ENCODE data around the gene OSBP2.
"Not testable (repeated sequence)": the region's sequence is repeated elsewhere in the genome, so short reads cannot be mapped to it uniquely, and the experiment has no call there.

Gene OSBP2

GRCh38 chr22:30679895-30680690 lies 14.6 kb upstream of the OSBP2 start:
- DNase-seq (ENCODE audit: low read depth), result not testable (repeated sequence)

DNA sequence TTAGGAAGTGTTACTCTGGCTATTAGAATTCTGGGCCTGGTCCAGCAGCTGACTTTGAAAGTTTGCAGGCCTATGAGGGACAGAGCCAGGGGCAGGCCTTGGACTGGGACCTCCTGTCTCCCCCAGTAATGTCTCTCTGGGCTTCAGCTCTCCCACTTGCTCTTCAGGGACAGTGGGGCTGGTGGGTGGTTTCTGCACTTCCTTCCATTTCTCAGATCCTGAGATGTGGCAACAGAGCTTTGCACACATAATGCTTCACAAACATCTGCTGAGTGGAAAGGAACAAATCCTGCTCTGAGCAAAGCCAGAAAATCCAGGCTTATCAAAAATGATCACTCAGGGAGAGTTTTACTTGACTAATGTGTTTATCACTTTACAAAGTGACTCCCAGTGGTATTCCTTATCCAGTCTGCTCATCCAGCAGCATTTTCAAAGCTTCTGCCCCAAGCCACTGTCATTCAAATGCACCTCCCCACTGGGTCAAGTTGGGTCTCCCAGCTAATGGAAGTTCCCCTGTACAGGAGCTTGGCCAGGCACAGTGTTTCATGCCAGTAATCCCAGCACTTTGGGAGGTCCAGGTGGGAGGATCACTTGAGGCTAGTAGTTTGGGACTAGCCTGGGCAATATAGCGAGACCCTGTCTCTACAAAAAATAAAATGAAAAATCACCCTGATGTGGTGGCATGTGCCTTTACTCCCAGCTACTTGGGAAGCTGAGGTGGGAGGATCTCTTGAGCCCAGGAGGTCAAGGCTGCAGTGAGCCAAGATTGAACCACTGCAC lies 13.5 kb upstream of the OSBP2 start:
- DNase-seq (ENCODE audit: low read depth), result no peak

DNA sequence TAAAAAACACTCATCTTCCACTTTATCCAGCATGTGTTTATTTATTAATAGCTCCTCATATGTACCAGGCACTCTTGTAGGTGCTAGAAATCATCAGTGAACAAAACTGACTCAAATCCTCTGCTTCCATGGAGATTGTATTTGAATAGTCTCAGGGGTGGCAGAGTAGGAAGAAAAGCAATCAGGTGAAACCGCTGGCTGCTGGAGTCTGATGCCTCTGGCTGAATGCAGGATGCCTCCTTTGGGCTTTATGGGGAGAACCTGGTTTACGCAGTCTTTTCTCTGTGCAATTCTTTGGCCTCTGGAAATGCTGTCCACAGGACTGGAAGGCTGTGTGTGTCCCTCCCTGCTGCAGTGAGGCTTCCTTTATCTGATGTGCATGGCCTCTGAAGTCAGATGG lies 12.8 kb upstream of the OSBP2 start:
- DNase-seq (ENCODE audit: low read depth), result no peak

GRCh38 chr22:30685178-30685577 lies 9.5 kb upstream of the OSBP2 start:
- DNase-seq (ENCODE audit: low read depth), result no peak

DNA sequence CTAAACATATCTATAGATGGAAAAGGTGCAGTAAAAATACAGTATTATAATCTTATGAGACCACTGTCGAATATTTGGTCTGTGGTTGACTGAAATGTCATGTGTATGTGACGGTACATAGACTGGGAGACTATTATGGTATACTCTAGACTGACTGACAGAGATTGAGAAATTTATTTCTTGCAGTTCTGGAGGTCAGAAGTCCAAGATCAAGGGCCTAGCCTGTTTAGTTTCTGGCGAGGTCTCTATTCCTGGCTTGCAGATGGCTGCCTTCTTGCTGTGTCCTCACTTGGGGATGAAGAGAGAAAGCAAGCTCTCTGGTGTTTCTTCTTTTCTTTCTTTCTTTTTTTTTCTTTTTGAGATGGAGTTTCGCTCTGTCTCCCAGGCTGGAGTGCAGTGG lies 7.3 kb upstream of the OSBP2 start:
- DNase-seq (ENCODE audit: low read depth), result no peak

DNA sequence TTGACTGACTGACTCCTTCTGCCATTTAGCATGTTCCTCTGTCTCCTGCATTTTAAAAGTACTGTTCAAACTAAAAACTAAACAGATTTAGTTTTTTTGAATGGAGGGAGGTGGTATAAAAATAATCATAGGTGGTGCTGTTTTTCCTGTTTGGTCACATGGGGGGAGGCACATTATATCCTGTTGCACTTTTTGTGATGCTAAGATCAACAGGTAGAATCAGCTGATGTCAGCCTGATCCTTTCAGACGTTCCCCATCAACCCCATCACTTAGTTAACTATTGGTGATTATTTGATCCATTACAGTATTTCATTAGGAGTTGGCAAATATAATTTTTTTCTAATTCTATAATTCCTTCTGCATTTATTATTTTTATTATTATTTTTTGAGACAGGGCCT lies 5.1 kb upstream of the OSBP2 start:
- no peak for DNase-seq (ENCODE audit: low read depth)

- DNase-seq (ENCODE audit: low read depth), result no peak
These were observed 3.5 kb upstream of the OSBP2 start for GRCh38 chr22:30691204-30691603.

- no peak for DNase-seq (ENCODE audit: low read depth)
These were observed 469 bp upstream of the OSBP2 start for GRCh38 chr22:30694171-30694639.

DNA sequence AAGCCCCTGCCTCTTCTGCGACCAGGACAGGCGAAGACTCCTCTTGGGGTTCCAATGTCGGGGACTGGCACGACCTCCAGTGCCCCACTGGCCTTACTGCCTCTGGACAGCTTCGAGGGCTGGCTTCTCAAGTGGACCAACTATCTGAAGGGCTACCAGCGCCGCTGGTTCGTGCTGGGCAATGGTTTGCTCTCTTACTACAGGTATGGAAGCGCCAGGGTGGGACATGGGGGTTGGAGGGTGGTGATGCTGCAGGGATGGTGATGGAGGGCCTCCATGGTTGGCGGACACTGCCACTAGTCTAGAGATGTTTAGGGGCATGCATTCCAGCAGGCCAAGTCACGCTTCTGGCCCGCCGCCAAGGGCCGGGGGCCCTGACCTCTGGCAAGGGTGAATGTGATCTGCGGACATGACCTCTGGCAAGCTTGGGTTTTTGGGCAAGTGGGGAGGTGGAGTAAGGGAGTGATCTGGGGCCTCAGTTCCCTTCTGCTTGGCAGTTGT lies 727 bp downstream of the OSBP2 start:
- DNase-seq (ENCODE audit: low read depth), result no peak

DNA sequence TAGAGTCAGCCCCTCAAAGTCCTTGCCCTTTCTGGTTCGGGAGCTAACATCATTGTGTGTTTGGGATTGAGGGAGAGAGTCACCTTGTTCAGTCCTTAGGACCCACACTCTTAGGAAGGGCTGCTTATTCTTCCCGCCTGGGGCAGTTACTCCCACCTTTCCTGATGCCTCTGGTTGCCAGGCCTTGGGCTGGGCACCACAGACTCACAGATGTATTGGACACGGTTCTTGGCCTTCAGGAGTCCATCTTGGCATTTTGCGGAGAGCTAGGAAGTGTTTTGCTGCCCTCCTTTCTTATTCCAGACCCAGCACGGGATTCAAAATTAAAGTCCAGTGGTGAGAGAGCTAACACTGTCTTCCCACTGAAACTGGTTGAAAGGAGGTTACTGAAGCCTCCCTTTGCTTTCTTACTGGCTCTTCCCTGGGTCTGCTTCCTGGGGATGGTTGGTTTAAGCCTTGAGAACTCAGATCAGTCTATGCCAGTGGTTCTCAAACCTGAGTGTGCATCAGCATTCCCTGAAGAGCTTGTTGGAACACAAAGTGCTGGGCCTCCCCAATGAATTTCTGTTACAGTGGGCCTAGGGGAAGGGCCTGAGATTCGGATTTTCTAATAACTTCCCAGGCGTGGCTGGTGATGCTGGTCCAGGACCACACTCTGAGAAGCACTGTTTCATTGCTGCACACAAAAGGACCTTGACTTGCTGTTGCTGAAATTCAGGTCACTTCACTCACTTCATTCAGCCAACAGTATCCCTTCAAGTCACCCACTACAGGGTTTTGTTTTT lies 1.4 kb downstream of the OSBP2 start:
- DNase-seq (ENCODE audit: low read depth), result no peak

DNA sequence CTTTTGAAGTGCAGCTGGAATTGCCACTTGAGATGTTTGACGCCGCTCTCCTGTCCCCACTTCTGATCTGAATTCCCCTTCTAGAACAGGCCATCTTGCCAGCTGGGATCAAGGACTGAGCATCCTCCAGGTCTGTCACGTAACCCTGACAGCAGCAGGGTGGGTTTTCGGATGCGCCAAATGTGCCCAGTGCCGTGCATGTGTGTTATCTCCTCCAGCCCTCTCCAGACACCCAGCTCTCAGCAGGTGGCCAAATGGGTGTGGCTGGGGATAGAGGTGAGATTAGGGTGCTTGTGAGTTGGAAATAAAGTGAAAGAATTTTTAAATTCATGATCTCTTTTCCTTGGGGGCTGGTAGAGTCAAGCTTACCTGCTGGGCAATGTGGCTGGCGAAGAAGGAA lies 3.3 kb downstream of the OSBP2 start:
- DNase-seq (ENCODE audit: low read depth), result no peak

DNA sequence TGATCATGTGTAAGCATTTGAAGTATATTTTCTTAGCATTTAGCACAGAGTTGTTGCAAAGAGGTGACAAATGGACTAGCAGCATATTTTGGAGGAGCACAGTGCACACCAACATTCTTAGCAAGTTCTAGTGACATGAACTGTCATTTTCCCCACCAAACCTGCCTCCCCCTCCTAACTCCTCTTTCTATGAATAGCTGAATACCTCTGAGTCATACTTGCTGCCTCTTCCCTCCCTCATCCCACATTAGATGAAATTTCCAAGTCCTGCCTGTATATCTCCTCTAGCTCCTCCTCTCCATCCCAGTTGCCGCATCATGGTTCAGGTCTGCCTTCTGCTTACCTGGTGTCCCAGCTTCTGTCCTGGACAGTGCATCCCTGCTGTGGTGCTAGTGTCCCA lies 7.2 kb downstream of the OSBP2 start:
- DNase-seq (ENCODE audit: low read depth), result no peak

DNA sequence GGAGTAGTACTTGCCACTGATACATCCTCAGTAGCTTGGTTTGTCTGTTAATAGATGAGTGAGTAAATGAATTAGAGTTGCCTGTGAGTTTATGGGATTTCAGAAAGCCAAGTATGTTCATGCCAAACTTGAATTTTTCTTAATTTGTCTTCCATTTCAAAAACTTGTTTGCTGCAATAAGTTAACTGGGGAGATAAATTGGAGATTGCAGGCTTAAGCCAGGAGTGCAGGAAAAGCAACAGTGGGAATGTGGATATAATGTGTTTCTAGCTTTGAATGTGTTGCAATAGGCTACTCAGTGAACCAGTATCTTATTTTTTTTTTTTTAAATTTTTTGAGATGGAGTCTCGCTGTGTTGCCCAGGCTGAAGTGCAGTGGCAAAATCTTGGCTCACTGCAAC lies 8.2 kb downstream of the OSBP2 start:
- DNase-seq (ENCODE audit: low read depth), result no peak

DNA sequence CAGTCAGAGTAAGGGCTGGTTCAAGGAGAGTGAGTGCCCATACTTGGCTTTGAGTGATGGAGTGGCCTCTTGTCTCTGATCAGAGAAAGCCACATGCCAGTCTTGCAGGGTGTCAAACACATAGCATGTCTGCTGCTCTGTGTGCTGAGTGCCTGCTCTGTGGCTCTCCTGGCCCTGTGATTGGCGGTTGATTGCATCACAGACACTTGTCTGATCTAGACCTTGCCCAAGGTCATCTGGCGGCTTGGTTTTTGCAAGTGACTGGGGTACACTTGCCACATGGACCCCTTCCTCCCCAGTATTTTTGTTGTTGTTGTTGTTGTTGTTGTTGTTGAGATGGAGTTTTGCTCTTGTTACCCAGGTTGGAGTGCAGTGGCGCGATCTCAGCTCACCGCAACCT lies 10.3 kb downstream of the OSBP2 start:
- no peak for DNase-seq (ENCODE audit: low read depth)

DNA sequence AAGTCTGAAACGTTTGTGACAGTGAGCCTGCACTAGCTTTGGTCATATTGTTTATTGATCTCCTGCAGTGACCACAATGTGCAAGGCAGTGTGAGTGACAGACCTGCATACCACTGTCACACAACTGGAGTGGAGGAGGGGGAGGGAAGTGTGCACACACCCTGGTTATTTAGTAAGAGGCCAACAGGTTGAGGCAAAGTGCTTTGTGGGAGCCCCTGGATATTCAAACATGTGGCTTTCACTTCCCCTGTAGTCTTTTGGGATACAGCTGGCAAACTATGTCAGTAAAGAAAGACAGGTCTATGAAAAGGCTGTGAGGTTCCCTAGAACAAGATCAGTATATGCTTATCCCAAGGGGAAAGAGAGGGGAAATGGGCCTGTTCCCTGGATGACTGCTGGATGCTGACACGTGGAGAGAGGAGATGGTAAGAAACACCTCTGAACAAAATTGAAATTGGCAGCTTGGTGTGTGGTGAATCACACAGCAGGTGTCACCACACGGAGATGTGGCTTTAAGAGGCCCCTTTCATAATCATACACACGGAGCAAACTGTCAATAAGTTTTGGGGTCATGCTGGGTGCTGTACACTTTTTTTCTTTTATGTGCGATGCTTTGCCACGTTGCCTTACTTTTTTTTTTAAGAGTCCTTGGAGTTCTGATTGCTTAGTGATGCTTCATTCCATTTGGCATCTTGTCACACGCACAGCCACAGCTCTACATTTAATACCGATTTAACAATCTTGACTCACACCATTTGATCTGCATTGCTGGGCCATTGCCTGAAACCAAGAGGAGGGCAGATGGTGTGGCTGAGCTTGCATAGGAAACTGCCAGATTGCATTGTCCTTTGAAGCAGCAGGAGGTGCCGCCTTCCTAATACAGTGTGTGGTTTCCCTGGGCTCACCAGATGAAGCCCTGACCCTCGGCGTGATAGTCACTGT lies 11.3 kb downstream of the OSBP2 start:
- peak; percentile 20 for DNase-seq (ENCODE audit: low read depth)

DNA sequence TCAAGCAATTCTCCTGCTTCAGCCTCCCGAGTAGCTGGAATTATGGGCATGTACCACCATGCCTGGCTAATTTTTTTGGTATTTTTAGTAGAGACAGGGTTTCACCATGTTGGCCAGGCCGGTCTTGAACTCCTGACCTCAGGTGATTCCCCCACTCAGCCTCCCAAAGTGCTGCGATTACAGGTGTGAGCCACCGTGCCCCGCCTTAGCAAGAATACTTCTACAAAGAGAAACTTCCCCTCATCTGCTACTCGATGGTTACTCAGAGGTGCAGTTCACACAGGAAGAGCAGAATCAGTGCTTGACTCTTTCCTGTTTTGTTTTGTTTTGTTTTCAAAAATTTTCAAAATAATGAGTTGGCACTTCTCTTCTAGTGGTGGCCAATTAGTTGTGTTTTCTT lies 15.3 kb downstream of the OSBP2 start:
- not testable (repeated sequence) for DNase-seq (ENCODE audit: low read depth)

- DNase-seq (ENCODE audit: low read depth), result no peak
These were observed 17.4 kb downstream of the OSBP2 start for GRCh38 chr22:30712094-30712493.

DNA sequence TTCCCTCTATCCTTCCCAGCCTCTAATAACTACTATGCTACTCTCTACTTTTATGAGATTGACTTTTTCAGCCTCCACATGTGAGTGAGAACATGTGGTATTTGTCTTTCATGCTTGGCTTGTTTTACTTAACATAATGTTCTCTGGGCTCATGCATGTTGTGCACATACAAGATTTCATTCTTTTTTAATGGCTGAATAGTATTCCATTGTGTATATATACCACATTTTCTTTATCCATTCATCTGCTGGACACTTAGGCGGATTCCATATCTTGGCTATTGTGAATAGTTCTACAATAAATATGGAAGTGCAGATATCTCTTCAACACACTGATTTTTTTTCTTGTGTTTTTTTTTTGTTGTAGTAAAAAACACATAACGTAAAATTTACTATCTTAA lies 19.4 kb downstream of the OSBP2 start:
- no peak for DNase-seq (ENCODE audit: low read depth)

GRCh38 chr22:30717331-30717921 lies 22.8 kb downstream of the OSBP2 start:
- peak; percentile 79 for DNase-seq (ENCODE audit: low read depth)

GRCh38 chr22:30717952-30718351 lies 23.3 kb downstream of the OSBP2 start:
- no peak for DNase-seq (ENCODE audit: low read depth)

- DNase-seq (ENCODE audit: low read depth), result no peak
These were observed 23.8 kb downstream of the OSBP2 start for GRCh38 chr22:30718491-30718890.
